GM12878 (cell line): ENCODE measurements around the gene CLEC20A.

ENCODE experiments used
- POLR2AphosphoS5 ChIP-seq: IDR thresholded peaks from 2 replicates; pipeline ENCODE4 v1.6.1; 2011; ENCODE audit warnings: mild to moderate bottlenecking, low read length, inconsistent platforms
- SRF ChIP-seq, 2 experiments: IDR thresholded peaks; 2 replicates each; pipeline ENCODE4 v1.6.1; 2011; ENCODE audit warnings: low read depth in 2 of 2, low read length in 2 of 2, mild to moderate bottlenecking in 1 of 2, moderate library complexity in 1 of 2
- TF ChIP-seq, protein P1 (sequence below), 3 experiments: IDR thresholded peaks in 2 of 3; conservative IDR thresholded peaks in 1 of 3; 2 replicates each; pipeline ENCODE4 v1.5.1; 2011; ENCODE audit warnings: low read depth in 3 of 3, low read length in 3 of 3, mild to moderate bottlenecking in 3 of 3, control low read depth in 2 of 3, moderate library complexity in 2 of 3, inconsistent platforms in 1 of 3, mixed read lengths in 1 of 3; ENCODE audit not compliant: control insufficient read depth in 2 of 3, insufficient read depth in 1 of 3; ENCODE audit errors: extremely low read depth in 1 of 3

DNA sequence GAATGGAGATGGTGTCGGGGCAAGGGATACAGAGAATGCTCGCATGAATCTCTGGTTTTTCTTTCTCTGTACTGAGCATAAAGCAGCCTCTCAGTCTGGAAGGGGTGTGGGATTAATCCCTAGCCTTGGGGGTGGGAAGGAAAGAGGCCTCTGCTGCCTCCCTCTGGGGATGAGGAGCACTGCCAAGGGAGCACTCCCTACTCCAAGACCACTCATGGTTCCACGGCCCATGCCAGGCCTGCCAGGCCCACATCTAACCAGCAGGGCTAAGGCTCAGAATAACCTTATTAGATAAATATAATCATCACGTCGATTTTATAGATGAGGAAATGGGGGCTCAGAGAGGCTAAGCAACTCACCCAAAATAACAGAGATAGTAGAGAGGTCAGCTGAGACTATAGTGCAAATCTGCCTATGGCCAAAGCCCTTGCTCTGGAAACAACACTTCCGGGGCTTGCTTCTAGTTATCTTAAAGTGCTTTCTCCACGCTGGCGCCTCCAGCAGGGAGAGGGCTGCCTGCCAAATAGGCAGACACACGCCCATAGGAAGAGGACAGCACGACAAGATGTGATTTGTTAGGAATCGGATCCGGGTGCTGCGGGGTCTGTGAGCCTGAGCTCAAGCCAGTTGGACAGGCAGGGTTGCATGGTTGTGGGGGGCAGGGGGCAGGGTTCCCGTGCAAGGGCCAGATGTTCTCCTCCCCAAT lies 16.7 kb upstream of the CLEC20A start:
- TF ChIP-seq POLR2AphosphoS5 (no peak), SRF (IDR thresholded peaks at IDR 0.05; ENCODE audit: low read depth in 2 of 2, low read length in 2 of 2) (no peak)
- TF ChIP-seq, protein P1, sequence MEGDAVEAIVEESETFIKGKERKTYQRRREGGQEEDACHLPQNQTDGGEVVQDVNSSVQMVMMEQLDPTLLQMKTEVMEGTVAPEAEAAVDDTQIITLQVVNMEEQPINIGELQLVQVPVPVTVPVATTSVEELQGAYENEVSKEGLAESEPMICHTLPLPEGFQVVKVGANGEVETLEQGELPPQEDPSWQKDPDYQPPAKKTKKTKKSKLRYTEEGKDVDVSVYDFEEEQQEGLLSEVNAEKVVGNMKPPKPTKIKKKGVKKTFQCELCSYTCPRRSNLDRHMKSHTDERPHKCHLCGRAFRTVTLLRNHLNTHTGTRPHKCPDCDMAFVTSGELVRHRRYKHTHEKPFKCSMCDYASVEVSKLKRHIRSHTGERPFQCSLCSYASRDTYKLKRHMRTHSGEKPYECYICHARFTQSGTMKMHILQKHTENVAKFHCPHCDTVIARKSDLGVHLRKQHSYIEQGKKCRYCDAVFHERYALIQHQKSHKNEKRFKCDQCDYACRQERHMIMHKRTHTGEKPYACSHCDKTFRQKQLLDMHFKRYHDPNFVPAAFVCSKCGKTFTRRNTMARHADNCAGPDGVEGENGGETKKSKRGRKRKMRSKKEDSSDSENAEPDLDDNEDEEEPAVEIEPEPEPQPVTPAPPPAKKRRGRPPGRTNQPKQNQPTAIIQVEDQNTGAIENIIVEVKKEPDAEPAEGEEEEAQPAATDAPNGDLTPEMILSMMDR (IDR thresholded peaks at IDR 0.05 in 2 of 3, conservative IDR thresholded peaks at IDR 0.05 in 1 of 3; ENCODE audit: control insufficient read depth in 2 of 3, extremely low read depth in 1 of 3, insufficient read depth in 1 of 3, low read depth in 3 of 3, low read length in 3 of 3) = no peak
